GM12892 (cell line): ENCODE measurements around the gene FSTL4.

Experiments used
- POLR2A ChIP-seq: IDR thresholded peaks from 2 replicates; pipeline ENCODE4 v1.6.1; 2011; ENCODE audit warnings: low read depth, low read length, control low read depth
- TAF1 ChIP-seq: IDR thresholded peaks from 2 replicates; pipeline ENCODE4 v1.6.1; 2011; ENCODE audit warnings: low read depth, mild to moderate bottlenecking, control low read depth, low read length, borderline replicate concordance

- TF ChIP-seq POLR2A (no peak), TAF1 (no peak)
Observed at GRCh38 chr5:133503511-133503910, 108.8 kb downstream of the FSTL4 start.
